ENCODE results near the gene LYSET. TPM values are rescaled to one million over a fixed set of nuclear protein-coding genes. Genes with fewer than 3 reads are reported as not detected.

The LYSET gene
- polyA plus RNA-seq, 1 of the 3 experiments (the other 2 are of a cell fraction) = 17.7 TPM

GRCh38 chr14:93148979-93149378 lies 36.1 kb upstream of the LYSET start:
- H3F3A ChIP-seq (replicated peaks; ENCODE audit: insufficient read depth) = no peaks in the 10 kb centered on the region
- WGBS (ENCODE audit: low lambda C conversion rate) = 79% methylated on average over 8 of the region's 8 CpGs

GRCh38 chr14:93150227-93151208 lies 34.6 kb upstream of the LYSET start:
- H3F3A ChIP-seq (replicated peaks; ENCODE audit: insufficient read depth) = no peaks in the 10 kb centered on the region
- H2AFZ ChIP-seq (ENCODE audit: low read depth) = no peak overlapping the region
- H3K36me3 ChIP-seq (replicated peaks in 1 of 2; ENCODE audit: control insufficient read depth in 1 of 2, insufficient read depth in 2 of 2, low read length in 1 of 2) = no peaks in the 10 kb centered on the region
- no peaks in the 10 kb centered on the region for H3K79me2 ChIP-seq (ENCODE audit: insufficient read depth)
- H3K4me1 ChIP-seq (ENCODE audit: control insufficient read depth in 1 of 2, insufficient read depth in 2 of 2, low read depth in 1 of 2, low read length in 1 of 2) = no peaks in the 10 kb centered on the region; a peak in 1 of 4 replicates
- CTCF ChIA-PET = interaction anchor here (0.6 to 1.8 kb wide), 3 partner anchors 10 to 11 kb away, joined by 3 read pairs; no protein-coding TSS in a partner anchor
- WGBS (ENCODE audit: low lambda C conversion rate) = 63% methylated on average over 16 of the region's 16 CpGs
- H3K4me2 ChIP-seq = no peak overlapping the region
- H3K27ac ChIP-seq (ENCODE audit: low read depth in 2 of 2, low read length in 1 of 2) = no peak overlapping the region
- no peak overlapping the region for H3K9ac ChIP-seq
- no peaks in the 10 kb centered on the region for H3K27me3 ChIP-seq (ENCODE audit: insufficient read depth)
- H3K4me3 ChIP-seq (ENCODE audit: low read depth in 2 of 2, low read length in 1 of 2) = no peak overlapping the region
- POLR2A ChIA-PET = no interaction called here
- no peaks in the 10 kb centered on the region for H3K9me3 ChIP-seq
- no peak for DNase-seq
- no peaks in the 10 kb centered on the region for H3K9me2 ChIP-seq
- no peaks in the 10 kb centered on the region for H4K20me1 ChIP-seq (ENCODE audit: insufficient read depth)
- TF ChIP-seq, protein P1, sequence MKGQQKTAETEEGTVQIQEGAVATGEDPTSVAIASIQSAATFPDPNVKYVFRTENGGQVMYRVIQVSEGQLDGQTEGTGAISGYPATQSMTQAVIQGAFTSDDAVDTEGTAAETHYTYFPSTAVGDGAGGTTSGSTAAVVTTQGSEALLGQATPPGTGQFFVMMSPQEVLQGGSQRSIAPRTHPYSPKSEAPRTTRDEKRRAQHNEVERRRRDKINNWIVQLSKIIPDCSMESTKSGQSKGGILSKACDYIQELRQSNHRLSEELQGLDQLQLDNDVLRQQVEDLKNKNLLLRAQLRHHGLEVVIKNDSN (IDR thresholded peaks at IDR 0.05; ENCODE audit: borderline replicate concordance, low read depth) = no peak
- TF ChIP-seq GABPA (IDR thresholded peaks at IDR 0.05; ENCODE audit: low read depth) (no peak), MEF2A (IDR thresholded peaks at IDR 0.05; ENCODE audit: borderline replicate concordance, low read depth) (no peak), IRF3 (IDR thresholded peaks at IDR 0.05; ENCODE audit: low read depth, low read length) (no peak), YY1 (IDR thresholded peaks at IDR 0.05; ENCODE audit: low read depth) (no peak), RAD21 (IDR thresholded peaks at IDR 0.05; ENCODE audit: low read length) (no peak)
- TF ChIP-seq, protein P2, sequence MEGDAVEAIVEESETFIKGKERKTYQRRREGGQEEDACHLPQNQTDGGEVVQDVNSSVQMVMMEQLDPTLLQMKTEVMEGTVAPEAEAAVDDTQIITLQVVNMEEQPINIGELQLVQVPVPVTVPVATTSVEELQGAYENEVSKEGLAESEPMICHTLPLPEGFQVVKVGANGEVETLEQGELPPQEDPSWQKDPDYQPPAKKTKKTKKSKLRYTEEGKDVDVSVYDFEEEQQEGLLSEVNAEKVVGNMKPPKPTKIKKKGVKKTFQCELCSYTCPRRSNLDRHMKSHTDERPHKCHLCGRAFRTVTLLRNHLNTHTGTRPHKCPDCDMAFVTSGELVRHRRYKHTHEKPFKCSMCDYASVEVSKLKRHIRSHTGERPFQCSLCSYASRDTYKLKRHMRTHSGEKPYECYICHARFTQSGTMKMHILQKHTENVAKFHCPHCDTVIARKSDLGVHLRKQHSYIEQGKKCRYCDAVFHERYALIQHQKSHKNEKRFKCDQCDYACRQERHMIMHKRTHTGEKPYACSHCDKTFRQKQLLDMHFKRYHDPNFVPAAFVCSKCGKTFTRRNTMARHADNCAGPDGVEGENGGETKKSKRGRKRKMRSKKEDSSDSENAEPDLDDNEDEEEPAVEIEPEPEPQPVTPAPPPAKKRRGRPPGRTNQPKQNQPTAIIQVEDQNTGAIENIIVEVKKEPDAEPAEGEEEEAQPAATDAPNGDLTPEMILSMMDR (IDR thresholded peaks at IDR 0.05) = no peak

More at GRCh38 chr14:93148979-93149378, 36.1 kb upstream of the LYSET start:
- no peaks in the 10 kb centered on the region; a peak in 1 of 4 replicates for H3K4me1 ChIP-seq (ENCODE audit: control insufficient read depth in 1 of 2, insufficient read depth in 2 of 2, low read depth in 1 of 2, low read length in 1 of 2)
- CTCF ChIA-PET = interaction anchor here (0.7 to 1.3 kb wide), 2 partner anchors 10 to 11 kb away, joined by 4 to 6 read pairs; no protein-coding TSS in a partner anchor
- no peak for TF ChIP-seq SIN3A (IDR thresholded peaks at IDR 0.05; ENCODE audit: borderline replicate concordance, low read depth, low read length)
- no peak for TF ChIP-seq FOXJ3 (CRISPR knock-in tag; IDR thresholded peaks at IDR 0.05)
- TF ChIP-seq, protein P3, sequence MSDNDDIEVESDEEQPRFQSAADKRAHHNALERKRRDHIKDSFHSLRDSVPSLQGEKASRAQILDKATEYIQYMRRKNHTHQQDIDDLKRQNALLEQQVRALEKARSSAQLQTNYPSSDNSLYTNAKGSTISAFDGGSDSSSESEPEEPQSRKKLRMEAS (IDR thresholded peaks at IDR 0.05; ENCODE audit: low read depth) = no peak
- TF ChIP-seq POLR2AphosphoS5 (IDR thresholded peaks at IDR 0.05; ENCODE audit: low read depth, low read length) = no peak
- TF ChIP-seq EP300 (IDR thresholded peaks at IDR 0.05; ENCODE audit: borderline replicate concordance in 1 of 2, low read depth in 1 of 2, low read length in 1 of 2) = no peak
- TF ChIP-seq YY1 (IDR thresholded peaks at IDR 0.05; ENCODE audit: low read depth) = no peak
- no peak for TF ChIP-seq ZBTB33 (IDR thresholded peaks at IDR 0.05; ENCODE audit: borderline replicate concordance, low read depth)
- TF ChIP-seq RFX5 (IDR thresholded peaks at IDR 0.05; ENCODE audit: low read length) = no peak
- POLR2A ChIA-PET = no interaction called here
- no peak overlapping the region for H2AFZ ChIP-seq (ENCODE audit: low read depth)
- no peaks in the 10 kb centered on the region for H3K9me2 ChIP-seq
- no peak for DNase-seq
- H3K9me3 ChIP-seq = no peaks in the 10 kb centered on the region
- H3K27ac ChIP-seq (ENCODE audit: low read depth in 2 of 2, low read length in 1 of 2) = no peak overlapping the region
- no peaks in the 10 kb centered on the region for H3K79me2 ChIP-seq (ENCODE audit: insufficient read depth)
- no peak overlapping the region for H3K4me2 ChIP-seq
- H3K27me3 ChIP-seq (ENCODE audit: insufficient read depth) = no peaks in the 10 kb centered on the region
- H3K36me3 ChIP-seq (replicated peaks in 1 of 2; ENCODE audit: control insufficient read depth in 1 of 2, insufficient read depth in 2 of 2, low read length in 1 of 2) = no peaks in the 10 kb centered on the region
- H3K4me3 ChIP-seq (ENCODE audit: low read depth in 2 of 2, low read length in 1 of 2) = no peak overlapping the region
- H4K20me1 ChIP-seq (ENCODE audit: insufficient read depth) = no peaks in the 10 kb centered on the region
- H3K9ac ChIP-seq = no peak overlapping the region
